Lower leg skin (tissue), 3 donors: Measurements from ENCODE around the gene BHLHE23.

ENCODE experiments used
- POLR2A ChIP-seq, 2 donors: fragments of 450-650 bp; IDR thresholded peaks; one replicate each; pipeline ENCODE4 v1.6.1; 2016 to 2017; ENCODE audit warnings: antibody characterized with exemption in 2 of 2, mild to moderate bottlenecking in 1 of 2, moderate library complexity in 1 of 2
- TF ChIP-seq, protein P1 (sequence below), 3 donors: fragments of 450-650 bp; IDR thresholded peaks; one replicate each; pipeline ENCODE4 v1.5.1; 2016; ENCODE audit warnings: antibody characterized with exemption in 3 of 3, mild to moderate bottlenecking in 3 of 3, moderate library complexity in 2 of 3

DNA sequence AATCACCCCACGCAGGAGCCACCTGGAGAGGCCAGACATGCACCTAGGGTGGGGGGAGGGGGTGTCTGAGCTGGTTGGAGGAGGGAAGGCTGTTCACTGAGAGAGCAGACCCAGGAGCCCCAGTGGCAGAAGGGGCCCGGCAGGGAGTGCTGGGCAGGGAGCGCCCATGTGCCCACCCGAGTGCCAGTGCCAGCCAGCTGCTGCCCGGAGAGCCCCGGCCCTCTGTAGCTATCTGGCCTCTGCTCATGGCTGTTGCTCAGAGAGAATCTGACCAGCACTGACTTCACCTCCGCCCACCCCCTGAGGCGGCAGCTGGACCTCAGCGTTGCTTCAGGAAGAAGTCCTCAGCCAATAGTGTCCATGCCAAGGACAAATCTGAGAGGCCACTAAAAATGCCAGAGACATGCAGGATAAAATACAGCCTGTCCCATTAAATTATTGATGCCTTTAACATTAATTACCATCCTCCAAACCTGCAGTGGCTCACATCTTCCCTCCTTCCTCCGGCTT is 31.5 kb downstream of the BHLHE23 start:
- TF ChIP-seq, protein P1, sequence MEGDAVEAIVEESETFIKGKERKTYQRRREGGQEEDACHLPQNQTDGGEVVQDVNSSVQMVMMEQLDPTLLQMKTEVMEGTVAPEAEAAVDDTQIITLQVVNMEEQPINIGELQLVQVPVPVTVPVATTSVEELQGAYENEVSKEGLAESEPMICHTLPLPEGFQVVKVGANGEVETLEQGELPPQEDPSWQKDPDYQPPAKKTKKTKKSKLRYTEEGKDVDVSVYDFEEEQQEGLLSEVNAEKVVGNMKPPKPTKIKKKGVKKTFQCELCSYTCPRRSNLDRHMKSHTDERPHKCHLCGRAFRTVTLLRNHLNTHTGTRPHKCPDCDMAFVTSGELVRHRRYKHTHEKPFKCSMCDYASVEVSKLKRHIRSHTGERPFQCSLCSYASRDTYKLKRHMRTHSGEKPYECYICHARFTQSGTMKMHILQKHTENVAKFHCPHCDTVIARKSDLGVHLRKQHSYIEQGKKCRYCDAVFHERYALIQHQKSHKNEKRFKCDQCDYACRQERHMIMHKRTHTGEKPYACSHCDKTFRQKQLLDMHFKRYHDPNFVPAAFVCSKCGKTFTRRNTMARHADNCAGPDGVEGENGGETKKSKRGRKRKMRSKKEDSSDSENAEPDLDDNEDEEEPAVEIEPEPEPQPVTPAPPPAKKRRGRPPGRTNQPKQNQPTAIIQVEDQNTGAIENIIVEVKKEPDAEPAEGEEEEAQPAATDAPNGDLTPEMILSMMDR (IDR thresholded peaks at IDR 0.05): no peak
- TF ChIP-seq POLR2A (IDR thresholded peaks at IDR 0.05): no peak
